ENCODE results near the gene PEA15. TPM values are rescaled to one million over a fixed set of nuclear protein-coding genes. Genes with fewer than 3 reads are reported as not detected.

Gene PEA15
- total and polyA plus RNA-seq, 2 donors (not counting 3 experiments of a cell fraction or from before 2014, with no cell fraction given): 250 to 304 TPM

DNA sequence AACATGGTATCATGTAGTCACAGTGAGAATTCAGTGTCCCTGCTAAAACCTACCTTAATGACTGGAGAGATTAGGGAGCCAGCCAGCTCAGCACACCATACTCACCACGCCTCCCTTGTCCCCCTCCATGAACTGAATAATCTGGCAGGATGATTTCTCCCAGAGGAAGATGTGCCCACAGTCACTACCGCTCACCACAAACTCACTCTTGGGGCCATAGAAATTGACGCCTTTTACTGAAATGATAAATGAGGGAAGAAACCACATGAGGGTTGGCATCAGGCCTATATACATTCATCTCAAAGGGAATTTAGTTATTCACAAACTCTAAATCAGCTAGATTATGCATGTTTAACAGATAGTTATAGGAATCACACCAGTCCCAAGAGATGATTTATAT lies 17.4 kb downstream of the PEA15 start:
- ChIA-PET CTCF (interaction anchor here (0.8 to 6.0 kb wide), 4 partner anchors 14 to 69 kb away, joined by 5 to 511 read pairs (median 5); partner anchors contain the start of gene CASQ1), POLR2A (interaction anchor here (0.5 kb wide), 1 partner anchor 124 kb away, joined by 3 read pairs; no protein-coding TSS in a partner anchor)
- Histone ChIP-seq H3K4me1 (ENCODE audit: control insufficient read depth, extremely low read depth, insufficient read depth, low read length) (peaks cover 4% of the 10 kb centered on the region), H3K9me1 (replicated peaks; ENCODE audit: control insufficient read depth, extremely low read depth, insufficient read depth, low read length) (no peaks in the 10 kb centered on the region), H4K20me1 (replicated peaks; ENCODE audit: control insufficient read depth, extremely low read depth, insufficient read depth, low read length) (no peaks in the 10 kb centered on the region), H3K79me2 (ENCODE audit: control insufficient read depth, insufficient read depth, low read length) (no peaks in the 10 kb centered on the region), H3K27me3 (ENCODE audit: control insufficient read depth in 2 of 2, insufficient read depth in 2 of 2, low read length in 2 of 2) (no peaks in the 10 kb centered on the region), H3K27ac (ENCODE audit: insufficient read depth, low read depth, low read length) (no peak overlapping the region), H2AFZ (ENCODE audit: low read depth, low read length) (no peak overlapping the region), H3K4me2 (ENCODE audit: insufficient read depth, low read length) (no peak overlapping the region), H3K9me3 (replicated peaks; ENCODE audit: control insufficient read depth, insufficient read depth, low read length) (no peaks in the 10 kb centered on the region), H3K9ac (replicated peaks; ENCODE audit: extremely low read depth, insufficient read depth, low read length) (no peak overlapping the region), H3K36me3 (ENCODE audit: control insufficient read depth in 2 of 2, extremely low read depth in 1 of 2, insufficient read depth in 2 of 2, low read length in 2 of 2) (peaks cover 31 to 51% of the 10 kb centered on the region in 2 experiments), H3K4me3 (replicated peaks in 1 of 3; ENCODE audit: insufficient read depth in 1 of 3, low read depth in 1 of 3, low read length in 3 of 3) (no peak overlapping the region)
- dilution Hi-C loops (cut with MboI; ENCODE audit: extremely low pct_ligation_motif_present, low sequenced_read_pairs) (no loop called here), intact Hi-C loops (cut with micrococcal nuclease) (no loop called here)
- no TSS peak for BruUV-seq (replicated peaks)
- TF ChIP-seq MYC (IDR thresholded peaks at IDR 0.05; ENCODE audit: low read depth, low read length) (no peak), GATA2 (IDR thresholded peaks at IDR 0.05; ENCODE audit: insufficient read depth, insufficient read length, low read depth, low read length) (no peak), FOS (IDR thresholded peaks at IDR 0.05; ENCODE audit: borderline replicate concordance, insufficient read depth, low read length) (no peak), POLR2AphosphoS5 (IDR thresholded peaks at IDR 0.05; ENCODE audit: insufficient read depth, low read depth, low read length) (no peak), EZH2 (IDR thresholded peaks at IDR 0.05; ENCODE audit: borderline replicate concordance, low read depth, low read length, severe bottlenecking) (no peak), POLR2A (IDR thresholded peaks at IDR 0.05; ENCODE audit: low read depth, low read length) (no peak), JUN (IDR thresholded peaks at IDR 0.05; ENCODE audit: borderline replicate concordance, insufficient read depth, insufficient read length, low read depth) (no peak)
- TF ChIP-seq, protein P1, sequence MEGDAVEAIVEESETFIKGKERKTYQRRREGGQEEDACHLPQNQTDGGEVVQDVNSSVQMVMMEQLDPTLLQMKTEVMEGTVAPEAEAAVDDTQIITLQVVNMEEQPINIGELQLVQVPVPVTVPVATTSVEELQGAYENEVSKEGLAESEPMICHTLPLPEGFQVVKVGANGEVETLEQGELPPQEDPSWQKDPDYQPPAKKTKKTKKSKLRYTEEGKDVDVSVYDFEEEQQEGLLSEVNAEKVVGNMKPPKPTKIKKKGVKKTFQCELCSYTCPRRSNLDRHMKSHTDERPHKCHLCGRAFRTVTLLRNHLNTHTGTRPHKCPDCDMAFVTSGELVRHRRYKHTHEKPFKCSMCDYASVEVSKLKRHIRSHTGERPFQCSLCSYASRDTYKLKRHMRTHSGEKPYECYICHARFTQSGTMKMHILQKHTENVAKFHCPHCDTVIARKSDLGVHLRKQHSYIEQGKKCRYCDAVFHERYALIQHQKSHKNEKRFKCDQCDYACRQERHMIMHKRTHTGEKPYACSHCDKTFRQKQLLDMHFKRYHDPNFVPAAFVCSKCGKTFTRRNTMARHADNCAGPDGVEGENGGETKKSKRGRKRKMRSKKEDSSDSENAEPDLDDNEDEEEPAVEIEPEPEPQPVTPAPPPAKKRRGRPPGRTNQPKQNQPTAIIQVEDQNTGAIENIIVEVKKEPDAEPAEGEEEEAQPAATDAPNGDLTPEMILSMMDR (IDR thresholded peaks at IDR 0.05; ENCODE audit: extremely low read depth in 1 of 2, insufficient read depth in 1 of 2, low read depth in 1 of 2, low read length in 2 of 2): no peak
- TF ChIP-seq, protein P2, sequence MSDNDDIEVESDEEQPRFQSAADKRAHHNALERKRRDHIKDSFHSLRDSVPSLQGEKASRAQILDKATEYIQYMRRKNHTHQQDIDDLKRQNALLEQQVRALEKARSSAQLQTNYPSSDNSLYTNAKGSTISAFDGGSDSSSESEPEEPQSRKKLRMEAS (IDR thresholded peaks at IDR 0.05; ENCODE audit: insufficient read depth, insufficient read length): no peak
- no peak for FAIRE-seq
- DNase-seq (ENCODE audit: low read depth, low spot score): no peak

All from endothelial cell of umbilical vein (primary cell).